GM19468 (cell line): ENCODE results near the gene TAS2R1.

ENCODE experiments used
- ATAC-seq: cut with Tn5 transposase; IDR thresholded peaks from one replicate; pipeline ENCODE4 v1.9.1; 2021; ENCODE audit warnings: mild to moderate bottlenecking, moderate library complexity, moderate number of reproducible peaks; ENCODE audit not compliant: unreplicated experiment; ENCODE audit errors: extremely low read depth

The TAS2R1 gene

GRCh38 chr5:9630251-9630650 lies at the start of gene TAS2R1:
Gene TAS2R1, minus strand, starts transcription at chr5:9630351. Its CDS starts 319 bp downstream, at chr5:9630032.
- ATAC-seq = no peak

- no peak for ATAC-seq
Measured at GRCh38 chr5:9670371-9670770, 40.2 kb upstream of the TAS2R1 start.

GRCh38 chr5:9667906-9668305 lies 37.8 kb upstream of the TAS2R1 start:
- no peak for ATAC-seq

GRCh38 chr5:9663891-9664290 lies 33.7 kb upstream of the TAS2R1 start:
- ATAC-seq = no peak

GRCh38 chr5:9661316-9662015 lies 31.3 kb upstream of the TAS2R1 start:
- ATAC-seq = no peak

GRCh38 chr5:9658706-9659105 lies 28.6 kb upstream of the TAS2R1 start:
- ATAC-seq = no peak

GRCh38 chr5:9657819-9658218 lies 27.7 kb upstream of the TAS2R1 start:
- no peak for ATAC-seq

- ATAC-seq = no peak
Measured at GRCh38 chr5:9655641-9656040, 25.5 kb upstream of the TAS2R1 start.

GRCh38 chr5:9654886-9655285 lies 24.7 kb upstream of the TAS2R1 start:
- ATAC-seq = no peak

- peak; percentile 80 for ATAC-seq
Measured at GRCh38 chr5:9653811-9654210, 23.7 kb upstream of the TAS2R1 start.

GRCh38 chr5:9653061-9653460 lies 22.9 kb upstream of the TAS2R1 start:
- no peak for ATAC-seq

- no peak for ATAC-seq
Measured at GRCh38 chr5:9652295-9652694, 22.1 kb upstream of the TAS2R1 start.

GRCh38 chr5:9646843-9647242 lies 16.7 kb upstream of the TAS2R1 start:
- no peak for ATAC-seq

GRCh38 chr5:9644630-9645029 lies 14.5 kb upstream of the TAS2R1 start:
- ATAC-seq = no peak

- no peak for ATAC-seq
Measured at GRCh38 chr5:9642621-9643020, 12.5 kb upstream of the TAS2R1 start.

- ATAC-seq = no peak
Measured at GRCh38 chr5:9641806-9642355, 11.7 kb upstream of the TAS2R1 start.

- ATAC-seq = no peak
Measured at GRCh38 chr5:9632495-9632894, 2.3 kb upstream of the TAS2R1 start.

- ATAC-seq = no peak
Measured at GRCh38 chr5:9627541-9627940, 2.6 kb downstream of the TAS2R1 start.

GRCh38 chr5:9626955-9627354 lies 3.2 kb downstream of the TAS2R1 start:
- ATAC-seq = no peak

GRCh38 chr5:9625731-9626130 lies 4.4 kb downstream of the TAS2R1 start:
- no peak for ATAC-seq

- ATAC-seq = no peak
Measured at GRCh38 chr5:9625286-9625685, 4.9 kb downstream of the TAS2R1 start.
